Peyer's patch (tissue), 4 donors: ENCODE measurements around the gene RSPH3.

ENCODE experiments used
- CTCF ChIP-seq, 6 experiments: fragments of 450-650 bp in 4 of 6; fragments of 200-600 bp in 2 of 6; sonication (generic) in 1 of 6; IDR thresholded peaks; one replicate each; pipeline ENCODE4 v1.5.1; 2017 to 2019; ENCODE audit warnings: antibody characterized with exemption in 6 of 6, mild to moderate bottlenecking in 3 of 6, moderate library complexity in 1 of 6
- POLR2A ChIP-seq, 2 donors: fragments of 450-650 bp; IDR thresholded peaks; one replicate each; pipeline ENCODE4 v1.5.1; 2017; ENCODE audit warnings: antibody characterized with exemption in 2 of 2, mild to moderate bottlenecking in 2 of 2, moderate library complexity in 2 of 2

DNA sequence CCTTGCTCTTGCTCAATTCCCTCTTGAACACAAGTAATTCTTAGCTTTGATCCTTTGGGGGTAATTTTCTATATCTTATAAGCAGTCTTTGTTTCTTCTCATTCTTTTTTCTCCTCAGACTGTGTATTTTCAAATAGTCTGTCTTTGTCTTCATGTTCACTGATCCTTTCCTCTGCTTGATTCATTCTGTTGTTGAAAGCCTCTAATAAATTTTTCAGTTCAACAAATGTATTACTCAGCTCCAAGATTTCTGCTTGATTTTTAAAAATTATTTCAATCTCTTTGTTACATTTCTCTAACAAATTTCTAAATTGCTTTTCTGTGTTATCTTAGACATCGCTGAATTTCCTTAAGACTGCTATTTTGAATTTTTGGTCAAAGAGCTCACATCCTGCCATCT, 11.5 kb downstream of the RSPH3 start:
- no peak for TF ChIP-seq CTCF (IDR thresholded peaks at IDR 0.05)
- TF ChIP-seq POLR2A (IDR thresholded peaks at IDR 0.05), result no peak
